BLaER1 treated with 17β-estradiol and CSF1 and Interleukin-3, amounts not matched to agents 10 nM and 100 nM (cell line): ENCODE measurements around the gene PSMC1.
A peak's percentile ranks its signal among the peaks of the same experiment; 100 is the strongest.

Source experiments
- H3K27ac ChIP-seq, 11 experiments: shearing (Covaris generic); formaldehyde crosslinking; 2 replicates each; pipeline ENCODE4 v1.8.1; 2022
- H3K27me3 ChIP-seq, 11 experiments: shearing (Covaris generic); formaldehyde crosslinking; 2 replicates each; pipeline ENCODE4 v1.8.1; 2022
- H3K36me3 ChIP-seq, 11 experiments: shearing (Covaris generic); formaldehyde crosslinking; 2 replicates each; pipeline ENCODE4 v1.8.1; 2022
- H3K4me1 ChIP-seq, 10 experiments: shearing (Covaris generic); formaldehyde crosslinking; 2 replicates each; pipeline ENCODE4 v1.8.1; 2022
- H3K4me2 ChIP-seq, 11 experiments: shearing (Covaris generic); formaldehyde crosslinking; 2 replicates each; pipeline ENCODE4 v1.8.1; 2022
- H3K4me3 ChIP-seq, 10 experiments: shearing (Covaris generic); formaldehyde crosslinking; 2 replicates each; pipeline ENCODE4 v1.8.1; 2022
- H3K9ac ChIP-seq, 11 experiments: shearing (Covaris generic); formaldehyde crosslinking; 2 replicates each; pipeline ENCODE4 v1.8.1; 2022
- H3K9me3 ChIP-seq, 11 experiments: shearing (Covaris generic); formaldehyde crosslinking; replicated peaks in 1 of 11; 2 replicates each; pipeline ENCODE4 v1.8.1; 2022
- H4K20me1 ChIP-seq, 11 experiments: shearing (Covaris generic); formaldehyde crosslinking; 2 replicates each; pipeline ENCODE4 v1.8.1; 2022
- Cebpa-rat ChIP-seq, 11 experiments: shearing (Covaris generic); IDR thresholded peaks; 2 replicates each; pipeline ENCODE4 v1.8.1; 2022

Gene PSMC1

DNA sequence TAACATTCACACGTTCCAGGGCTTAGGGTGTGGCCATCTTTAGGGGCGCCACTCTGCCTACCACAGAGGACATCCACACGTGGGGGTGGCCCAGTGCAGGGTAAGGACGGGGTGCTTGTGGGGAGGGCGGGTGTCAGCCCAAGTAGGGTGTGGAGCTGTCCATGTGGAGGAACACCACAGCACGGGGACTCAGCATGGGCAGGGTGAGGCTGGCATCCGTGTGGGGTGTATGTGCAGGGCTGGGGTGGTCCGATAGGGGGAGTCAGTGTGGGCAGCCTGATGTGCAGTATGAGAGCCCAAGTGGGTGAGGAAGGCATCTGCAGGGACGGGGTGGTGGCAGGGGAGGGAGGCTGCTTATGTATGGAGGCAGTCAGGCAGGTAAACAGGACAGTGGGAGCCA lies 17.7 kb downstream of the PSMC1 start:
- Histone ChIP-seq H3K9me3 (no peaks in the 10 kb centered on the region), H3K4me2 (peak overlapping the region in 1 of 11 experiments; percentile 80; a peak in 2 of 22 replicates), H3K4me3 (no peak overlapping the region), H3K27ac (no peak overlapping the region), H4K20me1 (peaks cover 0 to 59% (median 24%) of the 10 kb centered on the region in 11 experiments; a peak in 15 of 22 replicates), H3K36me3 (peaks cover 71 to 100% (median 94%) of the 10 kb centered on the region in 11 experiments), H3K27me3 (no peaks in the 10 kb centered on the region), H3K4me1 (peaks cover 0 to 57% (median 16%) of the 10 kb centered on the region in 10 experiments; a peak in 15 of 20 replicates), H3K9ac (no peak overlapping the region)
- no peak for TF ChIP-seq Cebpa-rat (IDR thresholded peaks at IDR 0.05)

DNA sequence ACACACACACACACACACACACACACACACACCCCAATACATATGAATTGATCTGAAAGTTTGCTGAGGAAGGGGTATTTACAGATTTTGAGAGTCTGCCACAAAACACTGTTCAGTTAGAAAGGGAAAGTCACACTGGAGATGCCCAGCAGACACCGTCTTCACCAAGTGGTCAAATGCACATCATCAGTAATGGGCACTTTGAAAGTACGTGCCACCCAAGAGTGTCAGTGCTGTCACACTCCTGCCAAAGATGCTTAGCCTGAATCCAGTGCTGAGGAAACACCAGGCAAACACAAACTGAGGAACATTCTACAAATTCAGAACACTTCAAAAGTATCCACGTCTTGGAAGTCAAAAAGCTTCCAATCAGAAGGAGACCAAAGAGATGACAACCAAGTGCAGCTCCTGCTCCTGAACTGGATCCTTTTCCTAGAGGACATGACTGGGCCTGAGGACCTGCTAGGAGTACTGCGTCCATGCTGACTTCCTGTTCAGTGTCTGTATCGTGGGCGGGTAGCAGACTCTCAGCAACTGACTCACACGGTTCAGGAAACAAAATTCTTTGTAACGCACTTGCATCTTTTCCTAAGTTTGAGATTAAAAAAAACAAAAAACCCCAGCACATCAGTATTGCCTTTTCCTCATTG lies 18.6 kb downstream of the PSMC1 start:
- H4K20me1 ChIP-seq: peaks cover 0 to 50% (median 22%) of the 10 kb centered on the region in 11 experiments; a peak in 14 of 22 replicates
- H3K27me3 ChIP-seq: no peaks in the 10 kb centered on the region
- peaks cover 0 to 57% (median 16%) of the 10 kb centered on the region in 10 experiments; a peak in 15 of 20 replicates for H3K4me1 ChIP-seq
- H3K9me3 ChIP-seq: no peaks in the 10 kb centered on the region
- peak overlapping the region in 5 of 11 experiments; percentile 8 to 66 (median 53); a peak in 10 of 22 replicates for H3K27ac ChIP-seq
- no peak overlapping the region for H3K4me3 ChIP-seq
- peak overlapping the region in 5 of 11 experiments; percentile 3 to 59 (median 3); a peak in 4 of 22 replicates for H3K9ac ChIP-seq
- no peak for TF ChIP-seq Cebpa-rat (IDR thresholded peaks at IDR 0.05)
- peaks cover 71 to 100% (median 89%) of the 10 kb centered on the region in 11 experiments for H3K36me3 ChIP-seq
- peak overlapping the region in 6 of 11 experiments; percentile 19 to 80 (median 62); a peak in 11 of 22 replicates for H3K4me2 ChIP-seq

DNA sequence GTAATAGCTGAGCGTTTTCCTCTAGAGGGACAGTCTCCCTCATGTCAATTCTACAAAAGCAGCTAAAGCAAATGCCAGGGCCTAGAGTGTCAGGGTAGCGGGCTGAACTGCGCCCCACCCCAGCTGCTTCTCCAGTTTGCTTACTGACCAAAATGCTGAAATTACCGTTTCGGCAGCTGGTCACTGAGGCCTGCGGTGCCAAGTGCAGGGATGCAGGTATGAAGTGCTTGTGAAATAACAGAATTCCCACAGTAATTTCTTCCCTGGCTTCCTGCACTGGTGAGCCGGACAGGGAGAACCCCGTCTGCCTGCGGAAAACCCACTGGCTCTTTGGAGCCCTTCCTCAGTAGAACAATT lies 19.1 kb downstream of the PSMC1 start:
- H3K9ac ChIP-seq: peak overlapping the region in 4 of 11 experiments; percentile 3 to 59 (median 22); a peak in 5 of 22 replicates
- peaks cover 71 to 100% (median 89%) of the 10 kb centered on the region in 11 experiments for H3K36me3 ChIP-seq
- H3K4me2 ChIP-seq: peak overlapping the region in 6 of 11 experiments; percentile 19 to 80 (median 62); a peak in 10 of 22 replicates
- peaks cover 0 to 57% (median 16%) of the 10 kb centered on the region in 10 experiments; a peak in 15 of 20 replicates for H3K4me1 ChIP-seq
- H3K27me3 ChIP-seq: no peaks in the 10 kb centered on the region
- no peak overlapping the region for H3K4me3 ChIP-seq
- H3K27ac ChIP-seq: peak overlapping the region in 5 of 11 experiments; percentile 8 to 66 (median 53); a peak in 9 of 22 replicates
- TF ChIP-seq Cebpa-rat (IDR thresholded peaks at IDR 0.05): no peak
- H3K9me3 ChIP-seq: no peaks in the 10 kb centered on the region
- peaks cover 0 to 48% (median 19%) of the 10 kb centered on the region in 11 experiments; a peak in 14 of 22 replicates for H4K20me1 ChIP-seq

DNA sequence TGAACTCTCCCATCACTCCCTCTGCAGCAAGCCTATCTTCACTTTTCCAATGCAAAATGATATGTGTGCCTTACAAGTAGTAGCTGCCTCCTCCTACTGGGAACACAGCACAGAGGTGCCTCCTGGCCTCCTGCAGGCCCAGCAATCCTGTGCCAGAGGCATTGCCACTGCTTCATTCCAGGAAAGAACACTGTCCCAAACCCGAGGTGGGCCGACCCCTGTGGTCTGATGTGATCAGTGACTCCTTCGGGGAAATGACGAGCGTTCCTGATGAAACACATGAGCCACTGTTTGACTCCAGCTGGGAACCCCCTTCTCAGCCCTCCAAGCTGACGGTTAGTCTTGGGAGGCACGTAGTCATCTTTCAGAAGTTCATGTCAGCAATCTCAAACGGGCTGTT lies 19.5 kb downstream of the PSMC1 start:
- H3K27ac ChIP-seq: peak overlapping the region in 3 of 11 experiments; percentile 53 to 66 (median 54); a peak in 7 of 22 replicates
- no peaks in the 10 kb centered on the region for H3K9me3 ChIP-seq
- TF ChIP-seq Cebpa-rat (IDR thresholded peaks at IDR 0.05): no peak
- peaks cover 0 to 44% (median 15%) of the 10 kb centered on the region in 11 experiments; a peak in 12 of 22 replicates for H4K20me1 ChIP-seq
- H3K4me2 ChIP-seq: peak overlapping the region in 6 of 11 experiments; percentile 19 to 80 (median 62); a peak in 9 of 22 replicates
- peaks cover 0 to 57% (median 16%) of the 10 kb centered on the region in 10 experiments; a peak in 15 of 20 replicates for H3K4me1 ChIP-seq
- H3K27me3 ChIP-seq: no peaks in the 10 kb centered on the region
- H3K36me3 ChIP-seq: peaks cover 71 to 100% (median 89%) of the 10 kb centered on the region in 11 experiments
- H3K9ac ChIP-seq: peak overlapping the region in 4 of 11 experiments; percentile 3 to 59 (median 22); a peak in 4 of 22 replicates
- H3K4me3 ChIP-seq: no peak overlapping the region

DNA sequence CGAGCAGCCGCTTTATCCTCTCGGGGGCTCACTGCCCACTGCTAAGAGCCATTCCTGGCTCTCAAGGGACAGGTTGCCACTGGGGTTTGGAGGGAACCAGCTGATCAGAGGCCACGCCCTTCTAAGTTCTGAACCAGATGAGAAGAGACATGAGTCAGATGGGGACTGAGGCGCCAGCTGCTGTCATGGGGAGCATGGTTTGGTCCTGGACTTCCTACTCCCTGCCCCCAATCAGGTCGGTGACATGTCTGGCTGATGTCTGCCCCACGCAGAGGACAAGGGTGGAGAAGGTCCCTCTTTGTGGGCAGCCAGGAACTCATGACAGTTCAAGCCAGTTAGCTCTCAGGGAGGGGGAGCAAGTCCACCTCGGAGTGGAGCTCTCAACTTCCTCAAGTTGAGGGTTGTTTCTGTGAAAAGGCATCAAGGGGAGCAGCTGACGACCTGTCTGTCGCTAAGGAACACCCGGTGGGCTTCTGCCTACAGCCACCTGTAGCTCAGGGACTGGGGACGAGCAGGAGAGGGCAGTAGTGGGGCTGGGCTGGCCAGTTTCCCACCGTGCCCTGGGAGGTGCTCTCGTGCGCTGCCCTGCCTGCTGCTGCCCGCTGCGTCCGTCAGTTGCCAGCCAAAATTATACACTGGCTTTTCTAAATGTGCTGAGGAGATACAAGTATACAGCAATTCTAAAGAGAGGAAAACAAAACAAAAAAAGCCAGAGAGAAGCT lies 20.5 kb downstream of the PSMC1 start:
- peak overlapping the region in 3 of 11 experiments; percentile 70 to 80 (median 80); a peak in 6 of 22 replicates for H3K4me2 ChIP-seq
- H3K27ac ChIP-seq: peak overlapping the region in 4 of 11 experiments; percentile 22 to 66 (median 43); a peak in 4 of 22 replicates
- H3K4me1 ChIP-seq: peaks cover 0 to 64% (median 16%) of the 10 kb centered on the region in 10 experiments; a peak in 15 of 20 replicates
- TF ChIP-seq Cebpa-rat (IDR thresholded peaks at IDR 0.05): no peak
- H3K9ac ChIP-seq: peak overlapping the region in 1 of 11 experiments; percentile 21; a peak in 1 of 22 replicates
- H4K20me1 ChIP-seq: peaks cover 0 to 38% (median 14%) of the 10 kb centered on the region in 11 experiments; a peak in 12 of 22 replicates
- peaks cover 66 to 100% (median 85%) of the 10 kb centered on the region in 11 experiments for H3K36me3 ChIP-seq
- H3K4me3 ChIP-seq: no peak overlapping the region
- no peaks in the 10 kb centered on the region for H3K9me3 ChIP-seq
- no peaks in the 10 kb centered on the region for H3K27me3 ChIP-seq

DNA sequence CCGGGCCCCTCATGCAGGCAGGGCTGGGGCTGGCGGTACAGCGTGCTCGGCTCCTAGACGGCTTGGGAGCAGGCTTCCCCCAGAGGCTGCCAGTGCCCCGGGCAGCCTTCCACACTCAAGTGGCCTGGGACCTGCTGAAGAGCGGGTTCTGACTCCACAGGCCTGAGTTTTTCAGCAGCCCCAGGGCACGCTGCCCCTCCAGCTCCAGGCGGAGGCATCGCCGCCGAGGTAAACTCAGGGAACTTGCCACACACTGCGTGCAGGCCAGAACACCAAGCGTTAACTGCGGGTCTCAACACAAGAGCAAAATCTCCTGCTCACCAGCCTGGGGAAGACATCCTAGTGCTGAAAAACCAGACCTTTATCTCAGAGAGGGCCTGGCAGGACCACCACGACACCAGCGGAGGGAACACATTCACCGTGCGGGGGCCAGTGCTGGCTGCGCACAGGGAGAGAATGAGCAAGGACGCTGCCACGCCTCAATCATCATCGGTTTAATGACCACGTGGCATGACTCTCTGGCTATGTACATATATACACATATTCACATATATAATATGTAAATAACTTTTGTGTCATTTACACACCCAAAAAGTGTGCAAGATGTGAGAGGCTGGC lies 21.3 kb downstream of the PSMC1 start:
- no peak overlapping the region for H3K9ac ChIP-seq
- 0 out of 22 replicates have a peak overlapping the region, but pooled peaks of 2 of the 11 experiments have one; percentile 22 to 66 for H3K27ac ChIP-seq
- TF ChIP-seq Cebpa-rat (IDR thresholded peaks at IDR 0.05): no peak
- H3K4me2 ChIP-seq: no peak overlapping the region
- peaks cover 64 to 100% (median 84%) of the 10 kb centered on the region in 11 experiments for H3K36me3 ChIP-seq
- H3K9me3 ChIP-seq: no peaks in the 10 kb centered on the region
- peaks cover 0 to 62% (median 16%) of the 10 kb centered on the region in 10 experiments; a peak in 15 of 20 replicates for H3K4me1 ChIP-seq
- H4K20me1 ChIP-seq: peaks cover 0 to 36% (median 14%) of the 10 kb centered on the region in 11 experiments; a peak in 13 of 22 replicates
- H3K27me3 ChIP-seq: no peaks in the 10 kb centered on the region
- no peak overlapping the region for H3K4me3 ChIP-seq

DNA sequence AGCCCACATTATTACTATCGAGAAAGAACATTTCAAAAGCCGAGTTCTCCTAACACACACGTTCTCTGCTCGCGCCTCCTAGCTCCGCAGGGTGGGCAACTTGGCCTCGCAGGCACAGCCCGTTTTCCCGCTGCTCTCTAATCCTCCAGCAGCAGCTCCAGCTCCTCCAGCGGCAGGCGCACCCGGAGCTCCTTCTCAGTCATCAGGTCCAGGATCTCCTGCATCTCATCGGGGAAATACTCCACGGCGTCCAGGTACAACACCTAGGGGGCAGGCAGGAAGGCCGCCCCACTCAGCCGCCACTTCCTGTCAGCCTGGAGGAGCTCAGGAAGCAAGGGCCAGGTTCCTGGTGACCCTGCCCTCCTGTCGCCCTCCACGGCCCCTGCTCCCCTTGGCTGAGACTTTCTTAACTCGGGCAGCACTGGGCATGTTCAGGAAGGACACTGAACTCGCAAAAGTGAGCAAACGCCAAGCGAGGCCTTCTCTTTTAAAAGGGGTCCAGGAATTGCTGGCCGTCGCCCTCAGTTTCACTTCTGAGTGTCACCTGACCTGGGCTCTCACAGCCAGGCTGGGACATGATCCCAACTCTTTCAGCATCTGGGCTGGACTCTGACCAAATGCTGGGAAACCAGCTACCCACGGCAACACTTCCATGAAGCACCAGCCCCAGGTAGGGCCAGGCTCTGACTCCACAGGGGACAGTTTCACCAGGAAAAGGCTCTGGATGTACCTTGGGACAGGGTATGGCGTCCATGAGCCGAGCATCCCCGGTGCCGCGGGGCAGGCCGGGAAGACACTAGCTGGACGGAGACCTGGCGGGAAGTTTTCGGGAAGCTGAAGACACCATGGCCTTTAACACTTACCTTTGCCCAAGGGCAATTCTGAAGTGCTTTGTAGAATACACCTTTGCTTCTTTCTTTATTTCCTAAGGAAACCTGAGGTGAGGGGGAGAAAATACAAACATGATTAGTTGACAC lies 22.1 kb downstream of the PSMC1 start:
- peaks cover 0 to 54% (median 16%) of the 10 kb centered on the region in 10 experiments; a peak in 15 of 20 replicates for H3K4me1 ChIP-seq
- no peaks in the 10 kb centered on the region for H3K9me3 ChIP-seq
- no peak for TF ChIP-seq Cebpa-rat (IDR thresholded peaks at IDR 0.05)
- H4K20me1 ChIP-seq: peaks cover 0 to 31% (median 14%) of the 10 kb centered on the region in 11 experiments; a peak in 13 of 22 replicates
- no peak overlapping the region for H3K9ac ChIP-seq
- H3K4me2 ChIP-seq: no peak overlapping the region
- H3K27me3 ChIP-seq: no peaks in the 10 kb centered on the region
- no peak overlapping the region for H3K4me3 ChIP-seq
- peaks cover 64 to 99% (median 83%) of the 10 kb centered on the region in 11 experiments for H3K36me3 ChIP-seq
- no peak overlapping the region for H3K27ac ChIP-seq
